ENCODE results near the gene BEST2.
A peak's percentile ranks its signal among the peaks of the same experiment; 100 is the strongest.

The BEST2 gene

GRCh38 chr19:12779162-12779993 is 27.8 kb downstream of the BEST2 start:
- POLR2A ChIA-PET (ENCODE audit: low non-redundant PET): interaction anchor here (4.3 kb wide), 1 partner anchor 12 kb away, joined by 120 read pairs; the partner anchor contains the start of gene JUNB
- peak overlapping the region; percentile 99 for H3K27ac ChIP-seq
- DNase-seq (ENCODE audit: low spot score): no peak
- TF ChIP-seq CTCF (conservative IDR thresholded peaks at IDR 0.05; ENCODE audit: low read depth): no peak
- CTCF ChIA-PET: interaction anchor here (0.8 to 2.5 kb wide), 2 partner anchors 9 to 55 kb away, joined by 3 to 11 read pairs; partner anchors contain the start of gene RTBDN

- H3K27ac ChIP-seq: peak overlapping the region; percentile 100
- ChIA-PET POLR2A (ENCODE audit: low non-redundant PET) (interaction anchor here (1.2 to 1.9 kb wide), 2 partner anchors 9 to 11 kb away, joined by 15 to 16 read pairs; partner anchors contain the start of gene JUNB), CTCF (interaction anchor here (0.7 to 1.4 kb wide), 3 partner anchors 10 to 24 kb away, joined by 3 to 8 read pairs (median 4); partner anchors contain the start of gene JUNB)
- no peak for TF ChIP-seq CTCF (conservative IDR thresholded peaks at IDR 0.05; ENCODE audit: low read depth)
- DNase-seq (ENCODE audit: low spot score): no peak
Measured at GRCh38 chr19:12782174-12782423, 30.5 kb downstream of the BEST2 start.

GRCh38 chr19:12782424-12783290 is 31.1 kb downstream of the BEST2 start:
- H3K27ac ChIP-seq: peak overlapping the region; percentile 100
- TF ChIP-seq CTCF (conservative IDR thresholded peaks at IDR 0.05; ENCODE audit: low read depth): no peak
- POLR2A ChIA-PET (ENCODE audit: low non-redundant PET): interaction anchor here (1.2 to 1.9 kb wide), 2 partner anchors 8 to 10 kb away, joined by 15 to 16 read pairs; partner anchors contain the start of gene JUNB
- CTCF ChIA-PET: interaction anchor here (0.5 to 1.4 kb wide), 5 partner anchors 9 to 249 kb away, joined by 3 to 8 read pairs (median 4); partner anchors contain the start of gene JUNB
- peak; percentile 69 for DNase-seq (ENCODE audit: low spot score)

GRCh38 chr19:12783291-12783848 is 31.8 kb downstream of the BEST2 start:
- CTCF ChIA-PET: interaction anchor here (0.5 to 1.4 kb wide), 4 partner anchors 8 to 249 kb away, joined by 3 to 8 read pairs (median 4); partner anchors contain the start of gene JUNB
- POLR2A ChIA-PET (ENCODE audit: low non-redundant PET): interaction anchor here (1.2 to 1.9 kb wide), 2 partner anchors 8 to 9 kb away, joined by 15 to 16 read pairs; partner anchors contain the start of gene JUNB
- peak; percentile 16 for DNase-seq (ENCODE audit: low spot score)
- no peak for TF ChIP-seq CTCF (conservative IDR thresholded peaks at IDR 0.05; ENCODE audit: low read depth)
- H3K27ac ChIP-seq: peak overlapping the region; percentile 100

GRCh38 chr19:12783849-12784393 is 32.3 kb downstream of the BEST2 start:
- ChIA-PET POLR2A (ENCODE audit: low non-redundant PET) (interaction anchor here (1.9 kb wide), 1 partner anchor 7 kb away, joined by 16 read pairs; the partner anchor contains the start of gene JUNB), CTCF (no interaction called here)
- H3K27ac ChIP-seq: peak overlapping the region; percentile 100
- DNase-seq (ENCODE audit: low spot score): peak; percentile 82
- no peak for TF ChIP-seq CTCF (conservative IDR thresholded peaks at IDR 0.05; ENCODE audit: low read depth)

Data from RWPE1 (cell line).